GM12891 (cell line): ENCODE measurements around the gene SHPK.
A peak's percentile ranks its signal among the peaks of the same experiment; 100 is the strongest.

ENCODE experiments used
- POLR2A ChIP-seq: IDR thresholded peaks from 2 replicates; pipeline ENCODE4 v1.6.1; 2011; ENCODE audit warnings: low read depth, low read length, control low read depth
- POLR2AphosphoS5 ChIP-seq: IDR thresholded peaks from 2 replicates; pipeline ENCODE4 v1.6.1; 2011; ENCODE audit warnings: low read depth, low read length, control low read depth
- POU2F2 ChIP-seq: IDR thresholded peaks from 2 replicates; pipeline ENCODE4 v1.6.1; 2011; ENCODE audit warnings: low read depth, mild to moderate bottlenecking, control low read depth, low read length, moderate library complexity
- SPI1 ChIP-seq: IDR thresholded peaks from 2 replicates; pipeline ENCODE4 v1.6.1; 2011; ENCODE audit warnings: low read depth, low read length, control low read depth
- TAF1 ChIP-seq: IDR thresholded peaks from 2 replicates; pipeline ENCODE4 v1.6.1; 2011; ENCODE audit warnings: low read depth, low read length, control low read depth

GRCh38 chr17:3657874-3658783, 22.1 kb upstream of the SHPK start:
- TF ChIP-seq POLR2A = no peak
- no peak for TF ChIP-seq TAF1
- no peak for TF ChIP-seq POU2F2
- no peak for TF ChIP-seq POLR2AphosphoS5
- TF ChIP-seq SPI1 = 0 out of 2 replicates have a peak, but pooled peaks have one; percentile 8
